Duodenal mucosa (tissue), 2 donors: ENCODE results near the gene NOTCH4.
A peak's percentile ranks its signal among the peaks of the same experiment; 100 is the strongest.
"Not testable (repeated sequence)": the region's sequence is repeated elsewhere in the genome, so short reads cannot be mapped to it uniquely, and the experiment has no call there.

Experiments
- H3K27ac ChIP-seq: one replicate; pipeline ENCODE4 v1.7.0; 2013; ENCODE audit warnings: low read depth, low read length
- H3K27me3 ChIP-seq, 2 donors: one replicate each; pipeline ENCODE4 v1.7.0; 2013; ENCODE audit warnings: low read length in 2 of 2, control low read depth in 1 of 2; ENCODE audit not compliant: insufficient read depth in 2 of 2, control insufficient read depth in 1 of 2
- H3K36me3 ChIP-seq, 2 donors: one replicate each; pipeline ENCODE4 v1.7.0; 2013; ENCODE audit warnings: low read length in 2 of 2, control low read depth in 1 of 2; ENCODE audit not compliant: insufficient read depth in 2 of 2, control insufficient read depth in 1 of 2
- H3K4me1 ChIP-seq, 2 donors: one replicate each; pipeline ENCODE4 v1.7.0; 2013; ENCODE audit warnings: low read length in 2 of 2, control low read depth in 1 of 2; ENCODE audit not compliant: insufficient read depth in 2 of 2, control insufficient read depth in 1 of 2
- H3K4me3 ChIP-seq, 2 donors: one replicate each; pipeline ENCODE4 v1.7.0; 2013; ENCODE audit warnings: low read length in 2 of 2, low read depth in 1 of 2
- H3K9ac ChIP-seq, 2 donors: one replicate each; pipeline ENCODE4 v1.7.0; 2013; ENCODE audit warnings: low read length in 2 of 2, low read depth in 1 of 2
- H3K9me3 ChIP-seq, 2 donors: one replicate each; pipeline ENCODE4 v1.7.0; 2013; ENCODE audit warnings: low read length in 2 of 2, control low read depth in 1 of 2; ENCODE audit not compliant: control insufficient read depth in 1 of 2

NOTCH4 gene

DNA sequence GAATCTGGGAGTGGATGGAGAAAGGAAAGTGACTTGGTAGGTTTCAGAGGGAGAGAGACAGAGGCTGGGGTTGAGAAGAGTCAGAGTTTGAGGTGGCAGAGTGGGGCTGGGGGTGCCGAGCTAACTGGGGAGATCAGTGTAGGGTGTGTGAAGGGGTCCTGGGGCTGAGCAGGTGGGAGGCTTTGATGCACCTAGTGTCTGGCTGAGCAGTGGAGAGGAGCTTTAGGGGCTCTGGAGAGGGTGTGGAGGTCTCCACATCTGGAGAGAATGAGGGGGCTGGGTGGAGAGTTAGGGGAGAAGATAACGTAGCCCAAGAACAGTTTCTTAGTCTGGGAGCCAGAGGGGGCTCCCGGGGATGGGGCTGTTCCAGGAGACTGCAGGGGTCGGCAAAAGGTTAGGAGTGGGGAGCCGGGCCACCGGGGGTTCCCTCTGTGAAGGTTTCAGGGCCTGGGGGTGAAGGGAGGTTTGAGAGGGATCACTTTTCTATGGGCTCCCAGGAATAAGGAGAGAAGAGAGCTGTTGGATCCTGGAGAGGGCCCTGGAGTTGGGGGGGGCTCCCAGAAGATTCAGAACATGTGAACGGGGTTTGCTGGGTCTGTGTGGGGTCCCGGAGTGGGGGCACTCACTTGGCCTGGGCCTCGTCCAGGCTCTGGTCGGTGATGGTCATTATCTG lies 34.7 kb downstream of the NOTCH4 start:
- Histone ChIP-seq H3K36me3 (peaks cover 10 to 18% of the 10 kb centered on the region in 2 donors), H3K4me3 (peak overlapping the region; percentile 74 to 85), H3K9me3 (no peaks in the 10 kb centered on the region), H3K27me3 (no peaks in the 10 kb centered on the region), H3K4me1 (peaks cover 46 to 54% of the 10 kb centered on the region in 2 donors), H3K9ac (peak overlapping the region; percentile 85), H3K27ac (peak overlapping the region; percentile 84)

GRCh38 chr6:32188381-32189068 lies 35.3 kb downstream of the NOTCH4 start:
- H3K36me3 ChIP-seq: peaks cover 10 to 20% of the 10 kb centered on the region in 2 donors
- H3K27ac ChIP-seq: peak overlapping the region; percentile 84
- no peaks in the 10 kb centered on the region for H3K9me3 ChIP-seq
- peak overlapping the region; percentile 74 to 85 for H3K4me3 ChIP-seq
- peak overlapping the region; percentile 85 for H3K9ac ChIP-seq
- H3K4me1 ChIP-seq: peaks cover 44 to 50% of the 10 kb centered on the region in 2 donors
- H3K27me3 ChIP-seq: no peaks in the 10 kb centered on the region

DNA sequence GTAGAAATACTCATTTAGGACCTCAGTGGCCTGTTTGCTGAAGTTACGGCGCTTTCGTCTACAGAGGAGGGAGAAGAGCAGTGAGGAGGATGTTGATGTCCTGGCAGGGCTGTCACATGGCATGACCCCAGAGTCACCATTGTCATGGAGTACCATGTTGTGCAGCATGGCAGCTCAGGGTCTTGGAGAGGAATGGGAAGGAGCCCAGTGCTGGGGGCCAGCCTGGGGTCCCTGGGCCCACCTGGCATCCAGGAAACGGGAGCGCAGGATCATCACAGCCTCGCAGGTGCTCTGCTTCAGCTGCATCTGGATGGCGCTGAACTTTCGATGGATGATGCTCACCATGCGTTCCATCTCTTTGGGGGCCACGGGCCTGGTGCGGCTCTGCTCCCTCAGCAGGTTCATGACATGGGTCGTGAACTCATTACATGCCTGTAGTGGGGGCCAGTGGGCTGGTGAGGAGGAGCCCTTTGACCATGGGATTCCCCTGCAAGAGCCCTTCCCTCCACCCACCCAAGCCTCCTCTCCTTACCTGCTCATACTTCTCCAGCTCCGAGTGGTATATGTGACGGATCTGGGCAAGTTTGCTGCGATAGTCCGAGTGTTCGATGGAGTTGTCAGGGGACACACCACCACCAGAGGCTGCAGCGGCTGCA lies 36.0 kb downstream of the NOTCH4 start:
- Histone ChIP-seq H3K27ac (peak overlapping the region; percentile 10), H3K4me3 (peak overlapping the region; percentile 74 to 85)

DNA sequence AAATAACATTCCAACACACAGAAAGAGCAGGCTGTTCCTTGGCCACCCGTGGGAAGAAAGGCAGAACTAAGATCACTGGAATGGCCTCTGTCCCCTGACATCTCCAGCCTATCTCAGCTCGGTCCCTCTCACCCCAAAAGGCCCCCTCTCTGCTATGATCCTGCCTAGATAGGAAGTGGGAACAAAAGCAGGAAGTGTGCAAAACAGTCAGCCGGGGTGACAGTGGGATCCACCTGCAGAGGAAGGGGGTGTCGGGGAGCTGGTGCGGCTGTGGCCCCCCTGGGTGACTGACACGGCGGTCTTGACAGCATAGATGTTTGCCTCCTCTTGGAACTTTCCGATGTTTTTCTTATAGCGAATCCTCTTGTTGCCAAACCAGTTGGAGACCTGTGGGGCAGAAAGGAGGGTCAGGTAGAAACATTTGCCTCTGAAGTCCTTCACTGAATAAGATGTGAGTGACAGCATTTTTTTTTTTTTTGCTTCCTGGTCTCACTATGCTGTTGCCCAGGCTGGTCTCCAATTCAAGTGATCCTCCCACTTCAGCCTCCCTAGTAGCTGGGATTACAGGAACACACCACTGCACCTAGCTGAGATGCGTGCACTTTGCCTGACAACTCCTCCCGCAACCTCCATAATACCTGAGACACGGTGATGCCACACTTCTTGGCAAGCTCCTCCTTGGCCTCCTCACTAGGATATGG lies 36.7 kb downstream of the NOTCH4 start:
- Histone ChIP-seq H3K36me3 (peaks cover 10 to 34% of the 10 kb centered on the region in 2 donors), H3K27me3 (no peaks in the 10 kb centered on the region), H3K4me3 (peak overlapping the region in 1 of 2 donors; percentile 32), H3K4me1 (peaks cover 40 to 44% of the 10 kb centered on the region in 2 donors), H3K27ac (no peak overlapping the region), H3K9me3 (no peaks in the 10 kb centered on the region), H3K9ac (no peak overlapping the region)

More for the DNA sequence above, 36.0 kb downstream of the NOTCH4 start:
- H3K9ac ChIP-seq, H3K27me3 ChIP-seq, H3K9me3 ChIP-seq: not testable (repeated sequence)
- H3K4me1 ChIP-seq: peaks cover 44 to 46% of the 10 kb centered on the region in 2 donors
- peaks cover 10 to 27% of the 10 kb centered on the region in 2 donors for H3K36me3 ChIP-seq

- H3K27ac ChIP-seq: peak overlapping the region; percentile 32
- not testable (repeated sequence) for H3K9me3 ChIP-seq, H3K4me3 ChIP-seq, H3K27me3 ChIP-seq
- H3K9ac ChIP-seq: peak overlapping the region in 1 of 2 donors; percentile 39
- peaks cover 12 to 36% of the 10 kb centered on the region in 2 donors for H3K36me3 ChIP-seq
- H3K4me1 ChIP-seq: peaks cover 33 to 48% of the 10 kb centered on the region in 2 donors
These were observed 37.6 kb downstream of the NOTCH4 start for GRCh38 chr6:32186151-32186840.

DNA sequence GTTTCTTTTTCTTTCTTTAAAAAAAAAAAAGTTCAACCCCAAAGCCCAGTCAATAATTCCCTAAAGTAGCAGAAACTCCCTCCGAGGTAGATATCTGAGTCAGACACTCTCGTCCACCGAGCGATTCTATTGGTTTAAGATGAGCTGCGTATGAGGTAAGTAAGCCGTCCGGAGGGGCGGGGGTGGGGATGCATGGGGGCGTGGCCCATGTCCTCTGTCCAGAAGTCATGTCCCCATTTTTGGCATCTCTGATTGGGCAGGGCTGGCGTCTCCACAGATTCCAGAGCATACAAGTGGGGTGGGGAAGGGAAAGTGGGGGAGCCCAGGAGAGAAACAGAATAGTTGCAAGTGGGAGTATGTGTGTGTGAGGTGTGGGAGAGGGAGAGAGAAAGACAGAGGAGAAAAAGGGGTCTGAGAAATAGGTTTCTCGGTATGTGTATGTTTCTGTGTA lies 38.2 kb downstream of the NOTCH4 start:
- not testable (repeated sequence) for H3K4me3 ChIP-seq, H3K27me3 ChIP-seq, H3K9me3 ChIP-seq
- H3K9ac ChIP-seq: peak overlapping the region in 1 of 2 donors; percentile 39
- peak overlapping the region; percentile 32 for H3K27ac ChIP-seq
- H3K4me1 ChIP-seq: peaks cover 31 to 42% of the 10 kb centered on the region in 2 donors
- H3K36me3 ChIP-seq: peaks cover 18 to 41% of the 10 kb centered on the region in 2 donors

DNA sequence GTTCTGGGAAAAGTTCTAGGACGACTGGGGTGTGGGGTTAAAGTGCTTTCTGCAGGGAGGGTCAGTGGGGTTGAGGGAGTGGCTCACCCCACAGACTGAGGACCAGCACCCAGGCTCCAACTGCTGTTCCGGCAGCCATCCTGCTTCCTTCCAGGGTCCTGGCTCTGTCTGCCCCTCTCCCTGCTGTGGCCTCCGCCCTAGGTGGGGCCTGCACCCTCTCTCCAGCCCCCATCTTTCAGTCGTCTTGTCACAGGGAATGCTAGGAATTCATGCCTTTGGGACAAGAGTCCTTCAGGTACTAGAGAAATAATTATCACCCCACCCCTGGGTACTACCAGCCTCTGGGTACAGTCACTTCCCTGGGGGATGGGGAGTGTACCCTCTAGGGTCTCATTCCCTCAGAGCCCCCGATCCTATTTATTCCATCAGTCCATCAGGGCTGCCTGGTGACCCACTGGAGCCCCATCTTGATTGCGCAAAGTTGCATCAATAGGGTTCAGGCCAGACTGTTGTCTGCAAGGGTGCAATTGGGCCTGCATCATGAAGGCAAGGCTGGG lies 39.7 kb downstream of the NOTCH4 start, which contains the start of gene AGER:
TSS of gene AGER (minus strand) at position 170 of the 557 bp plus-strand sequence. CDS start at position 139, 31 bp downstream.
- peak within 1 kb of the TSS in 1 of 2 donors; percentile 24 for H3K9ac ChIP-seq

DNA sequence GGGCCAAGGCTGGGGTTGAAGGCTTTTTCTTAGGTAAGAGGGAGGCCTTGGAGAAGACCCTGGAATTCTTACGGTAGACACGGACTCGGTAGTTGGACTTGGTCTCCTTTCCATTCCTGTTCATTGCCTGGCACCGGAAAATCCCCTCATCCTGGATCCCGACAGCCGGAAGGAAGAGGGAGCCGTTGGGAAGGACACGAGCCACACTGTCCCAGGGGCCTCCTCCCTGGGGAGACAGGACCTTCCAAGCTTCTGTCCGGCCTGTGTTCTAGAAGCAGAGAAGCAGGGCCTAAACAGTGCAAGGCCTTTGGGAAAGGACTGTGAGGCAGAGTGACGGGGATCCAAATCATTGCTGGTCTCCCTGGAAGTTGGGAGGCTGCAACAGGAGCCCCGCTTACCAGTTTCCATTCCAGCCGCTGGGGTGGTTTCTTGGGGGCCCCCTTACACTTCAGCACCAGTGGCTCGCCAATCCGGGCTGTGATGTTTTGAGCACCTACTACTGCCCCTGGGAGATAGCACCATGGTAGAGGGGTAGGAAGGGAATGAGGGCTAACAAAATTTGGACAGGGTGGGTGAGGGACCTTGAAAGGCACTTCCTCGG lies 40.3 kb downstream of the NOTCH4 start:
- peak overlapping the region in 1 of 2 donors; percentile 24 for H3K9ac ChIP-seq

More for the DNA sequence above, 39.7 kb downstream of the NOTCH4 start, which contains the start of gene AGER:
- no peaks in the 10 kb centered on the region for H3K9me3 ChIP-seq
- no peaks in the 10 kb centered on the region for H3K27me3 ChIP-seq
- no peak within 1 kb of the TSS for H3K4me3 ChIP-seq
- H3K4me1 ChIP-seq: peaks cover 39 to 44% of the 10 kb centered on the region in 2 donors
- no peak within 1 kb of the TSS for H3K27ac ChIP-seq
- peaks cover 18 to 47% of the 10 kb centered on the region in 2 donors for H3K36me3 ChIP-seq

GRCh38 chr6:32183030-32183429 lies 40.8 kb downstream of the NOTCH4 start:
- no peak overlapping the region for H3K4me3 ChIP-seq
- H3K9me3 ChIP-seq: no peaks in the 10 kb centered on the region
- H3K36me3 ChIP-seq: peaks cover 18 to 47% of the 10 kb centered on the region in 2 donors
- H3K4me1 ChIP-seq: peaks cover 31 to 39% of the 10 kb centered on the region in 2 donors
- H3K9ac ChIP-seq: no peak overlapping the region
- H3K27ac ChIP-seq: no peak overlapping the region
- no peaks in the 10 kb centered on the region for H3K27me3 ChIP-seq

More for the DNA sequence above, 40.3 kb downstream of the NOTCH4 start:
- H3K9me3 ChIP-seq: no peaks in the 10 kb centered on the region
- peaks cover 36 to 44% of the 10 kb centered on the region in 2 donors for H3K4me1 ChIP-seq
- no peaks in the 10 kb centered on the region for H3K27me3 ChIP-seq
- no peak overlapping the region for H3K4me3 ChIP-seq
- peaks cover 18 to 47% of the 10 kb centered on the region in 2 donors for H3K36me3 ChIP-seq
- no peak overlapping the region for H3K27ac ChIP-seq
